Stomach (tissue), 9 donors: Measurements from ENCODE around the gene COL4A2. TPM values are rescaled to one million over a fixed set of nuclear protein-coding genes. Genes with fewer than 3 reads are reported as not detected.
A peak's percentile ranks its signal among the peaks of the same experiment; 100 is the strongest.

ENCODE experiments used
- DNase-seq, 2 donors: peaks; one replicate each; pipeline versions ENCODE4 v3.0.0 to v3.0.0-alpha.2; 2013 to 2019
- H3K27ac ChIP-seq, 5 donors: fragments of 200-600 bp in 4 of 5; sonication (generic) in 4 of 5; one replicate each; pipeline ENCODE4 v1.5.1; 2013 to 2019; ENCODE audit warnings: mild to moderate bottlenecking in 1 of 5, moderate library complexity in 1 of 5
- H3K27me3 ChIP-seq, 3 donors: fragments of 200-600 bp; sonication (generic); one replicate each; pipeline ENCODE4 v1.5.1; 2017 to 2019; ENCODE audit warnings: mixed run types in 1 of 3
- H3K36me3 ChIP-seq, 4 donors: fragments of 200-600 bp; sonication (generic); 1 replicate in 3 of 4; 2 replicates in 1 of 4; pipeline ENCODE4 v1.5.1; 2016 to 2019
- H3K4me1 ChIP-seq, 4 donors: fragments of 200-600 bp; sonication (generic); one replicate each; pipeline ENCODE4 v1.5.1; 2016 to 2019
- H3K4me3 ChIP-seq, 4 donors: fragments of 200-600 bp; sonication (generic) in 3 of 4; one replicate each; pipeline ENCODE4 v1.5.1; 2016 to 2019; ENCODE audit warnings: mild to moderate bottlenecking in 1 of 4
- H3K9me3 ChIP-seq, 4 donors: fragments of 200-600 bp; sonication (generic); one replicate each; pipeline ENCODE4 v1.5.1; 2016 to 2019
- CTCF ChIP-seq, 7 experiments: fragments of 450-650 bp in 4 of 7; fragments of 200-600 bp in 3 of 7; sonication (generic) in 3 of 7; IDR thresholded peaks; one replicate each; pipeline ENCODE4 v1.5.1; 2016 to 2019; ENCODE audit warnings: antibody characterized with exemption in 7 of 7, control low read depth in 2 of 7, mild to moderate bottlenecking in 1 of 7
- EP300 ChIP-seq: sonication (generic); formaldehyde crosslinking; IDR thresholded peaks from one replicate; pipeline ENCODE4 v1.6.1; 2017; ENCODE audit warnings: antibody characterized with exemption
- POLR2A ChIP-seq, 4 donors: fragments of 450-650 bp; IDR thresholded peaks; one replicate each; pipeline ENCODE4 v1.6.1; 2016; ENCODE audit warnings: antibody characterized with exemption in 4 of 4, control low read depth in 2 of 4, mild to moderate bottlenecking in 1 of 4, moderate library complexity in 1 of 4
- POLR2AphosphoS5 ChIP-seq, 3 donors: sonication (generic); formaldehyde crosslinking; IDR thresholded peaks; one replicate each; pipeline ENCODE4 v1.6.1; 2016; ENCODE audit warnings: antibody characterized with exemption in 3 of 3
- WGBS, 5 donors: extraction: QIAGEN DNeasy Blood & Tissue Kit in 3 of 5; methylation state at CpG; one replicate each; pipeline versions ENCODE4 v1.1.5 to v1.1.7; 2013 to 2018; 5-methylcytosine and 5-hydroxymethylcytosine counted together
- intact Hi-C: fragments of 100-400 bp; cut with DNase I; formaldehyde crosslinking; loops from one replicate; pipeline ENCODE4 v1.15.1; 2023; ENCODE audit warnings: low total_unique reads
- polyA plus RNA-seq, 3 donors: library from polyadenylated mRNA; stranded (reverse); fragments of 200-250 nt; gene quantifications; one replicate each; pipeline ENCODE4 v1.2.3, GENCODE V29; 2013
- total RNA-seq, 5 donors: library from RNA; depleted of rRNA; stranded (reverse); fragments of >200 nt; gene quantifications; one replicate each; pipeline versions ENCODE4 v1.1.0 to v1.2.3, GENCODE V29; 2014 to 2016
- donor health status: healthy with polysubstance abuse.
- donor health status: Bipolar disorder and iron deficiency.
- donor health status: healthy.

COL4A2 gene
- total and polyA plus RNA-seq, 8 donors = 24.0 to 531 (median 214) TPM

GRCh38 chr13:110522721-110523120 lies 215.6 kb downstream of the COL4A2 start:
- Histone ChIP-seq H3K4me1 (peaks cover 59 to 97% (median 86%) of the 10 kb centered on the region in 4 donors), H3K27me3 (no peaks in the 10 kb centered on the region), H3K36me3 (peaks cover 20 to 32% (median 27%) of the 10 kb centered on the region in 4 donors), H3K4me3 (no peak overlapping the region), H3K9me3 (no peaks in the 10 kb centered on the region), H3K27ac (peak overlapping the region in 3 of 5 donors; percentile 83 to 87 (median 84))
- WGBS, 5 donors = 86 to 92% (median 91%) methylated on average over 5 of the region's 5 CpGs
- intact Hi-C loops = no loop called here
- DNase-seq = no peak
- no peak for TF ChIP-seq EP300
- TF ChIP-seq CTCF (IDR thresholded peaks at IDR 0.05) = no peak
- no peak for TF ChIP-seq POLR2AphosphoS5 (IDR thresholded peaks at IDR 0.05)
- no peak for TF ChIP-seq POLR2A (IDR thresholded peaks at IDR 0.05)

- no peaks in the 10 kb centered on the region for H3K27me3 ChIP-seq
- no peak overlapping the region for H3K4me3 ChIP-seq
- peaks cover 62 to 97% (median 87%) of the 10 kb centered on the region in 4 donors for H3K4me1 ChIP-seq
- no peak for DNase-seq
- H3K36me3 ChIP-seq = peaks cover 20 to 32% (median 27%) of the 10 kb centered on the region in 4 donors
- H3K9me3 ChIP-seq = no peaks in the 10 kb centered on the region
- peak overlapping the region in 3 of 5 donors; percentile 83 to 87 (median 84) for H3K27ac ChIP-seq
- 71 to 83% (median 79%) methylated on average over 8 to 9 of the region's 9 CpGs for WGBS, 5 donors
- intact Hi-C loops = no loop called here
- TF ChIP-seq POLR2A (IDR thresholded peaks at IDR 0.05) (no peak), CTCF (IDR thresholded peaks at IDR 0.05) (no peak), EP300 (no peak), POLR2AphosphoS5 (IDR thresholded peaks at IDR 0.05) (no peak)
These were observed 216.1 kb downstream of the COL4A2 start for GRCh38 chr13:110523180-110523579.

GRCh38 chr13:110523838-110524540 lies 216.9 kb downstream of the COL4A2 start:
- Histone ChIP-seq H3K36me3 (peaks cover 18 to 30% (median 25%) of the 10 kb centered on the region in 4 donors), H3K27ac (peak overlapping the region; percentile 40 to 87 (median 82)), H3K4me3 (no peak overlapping the region), H3K9me3 (no peaks in the 10 kb centered on the region), H3K4me1 (peaks cover 62 to 99% (median 86%) of the 10 kb centered on the region in 4 donors), H3K27me3 (no peaks in the 10 kb centered on the region)
- no peak for DNase-seq
- no peak for TF ChIP-seq POLR2A (IDR thresholded peaks at IDR 0.05)
- TF ChIP-seq EP300 = no peak
- TF ChIP-seq POLR2AphosphoS5 (IDR thresholded peaks at IDR 0.05) = no peak
- TF ChIP-seq CTCF (IDR thresholded peaks at IDR 0.05) = no peak
- WGBS, 5 donors = 74 to 86% (median 78%) methylated on average over 17 of the region's 17 CpGs
- intact Hi-C loops = no loop called here

- intact Hi-C loops = no loop called here
- peaks cover 13 to 23% (median 18%) of the 10 kb centered on the region in 4 donors for H3K36me3 ChIP-seq
- 25 to 36% (median 27%) methylated on average over 11 to 21 of the region's 21 CpGs for WGBS, 5 donors
- peak; percentile 62 to 69 for DNase-seq
- no peaks in the 10 kb centered on the region for H3K9me3 ChIP-seq
- no peaks in the 10 kb centered on the region for H3K27me3 ChIP-seq
- TF ChIP-seq POLR2AphosphoS5 (IDR thresholded peaks at IDR 0.05) (peak; percentile 7 to 28 (median 14)), EP300 (no peak)
- H3K27ac ChIP-seq = peak overlapping the region; percentile 40 to 87 (median 82)
- peak overlapping the region in 1 of 4 donors; percentile 19 for H3K4me3 ChIP-seq
- H3K4me1 ChIP-seq = peaks cover 69 to 99% (median 84%) of the 10 kb centered on the region in 4 donors
These were observed 217.6 kb downstream of the COL4A2 start for GRCh38 chr13:110524541-110525257.
